Right cardiac atrium (tissue), 5 donors: ENCODE data around the gene BBX. TPM values are rescaled to one million over a fixed set of nuclear protein-coding genes. Genes with fewer than 3 reads are reported as not detected.

ENCODE experiments used
- ATAC-seq, 2 donors: fragments of 200-7000 bp; cut with Tn5 transposase; one replicate each; pipeline versions ENCODE4 v1.8.0 to v1.9.1; 2020; ENCODE audit warnings: moderate library complexity in 2 of 2, mild to moderate bottlenecking in 1 of 2
- DNase-seq, 3 donors: peaks; one replicate each; pipeline ENCODE4 v3.0.0-alpha.2; 2020
- H3K27ac ChIP-seq: one replicate; pipeline ENCODE4 v1.5.1; 2013; ENCODE audit warnings: mild to moderate bottlenecking, low read length, control low read depth, moderate library complexity
- H3K27me3 ChIP-seq: one replicate; pipeline ENCODE4 v1.6.1; 2013; ENCODE audit not compliant: control insufficient read depth, insufficient read depth
- H3K4me1 ChIP-seq: one replicate; pipeline ENCODE4 v1.6.1; 2013; ENCODE audit warnings: low read length; ENCODE audit not compliant: control insufficient read depth, insufficient read depth
- H3K4me3 ChIP-seq: one replicate; pipeline ENCODE4 v1.5.1; 2013; ENCODE audit warnings: low read length, control low read depth
- H3K9me3 ChIP-seq: one replicate; pipeline ENCODE4 v1.6.1; 2013; ENCODE audit warnings: low read length; ENCODE audit not compliant: control insufficient read depth
- WGBS: extraction: QIAGEN DNeasy Blood & Tissue Kit; methylation state at CpG from one replicate; pipeline ENCODE4 v1.1.7; 2013; 5-methylcytosine and 5-hydroxymethylcytosine counted together
- intact Hi-C, 4 donors: fragments of 100-400 bp; cut with DNase I; formaldehyde crosslinking; loops; one replicate each; pipeline versions ENCODE4 v1.11.0 to v1.14.0; 2022 to 2023
- polyA plus RNA-seq: library from polyadenylated mRNA; stranded (reverse); fragments of 200-250 nt; gene quantifications from one replicate; pipeline ENCODE4 v1.2.3, GENCODE V29; 2013
- total RNA-seq, 4 donors: library from RNA; stranded (reverse); fragmentation: NEBNext Ultra II Directional; extraction: Animal tissue kit (Norgen Biotek cat#: 25700); gene quantifications; one replicate each; pipeline ENCODE4 v1.2.1, GENCODE V29; 2021
- donor health status: healthy with polysubstance abuse.
- donor health status: DM: no; HTN: yes; CAD: no.
- donor health status: DM: no; HTN: no; CAD: no.
- donor health status: DM: no; HTN: yes; CAD: no; lungs with severe emphysema.
- donor health status: DM: yes; HTN: yes; CAD: no.

The BBX gene
- total and polyA plus RNA-seq, 5 donors, result 10.6 to 57.1 (median 49.2) TPM

DNA sequence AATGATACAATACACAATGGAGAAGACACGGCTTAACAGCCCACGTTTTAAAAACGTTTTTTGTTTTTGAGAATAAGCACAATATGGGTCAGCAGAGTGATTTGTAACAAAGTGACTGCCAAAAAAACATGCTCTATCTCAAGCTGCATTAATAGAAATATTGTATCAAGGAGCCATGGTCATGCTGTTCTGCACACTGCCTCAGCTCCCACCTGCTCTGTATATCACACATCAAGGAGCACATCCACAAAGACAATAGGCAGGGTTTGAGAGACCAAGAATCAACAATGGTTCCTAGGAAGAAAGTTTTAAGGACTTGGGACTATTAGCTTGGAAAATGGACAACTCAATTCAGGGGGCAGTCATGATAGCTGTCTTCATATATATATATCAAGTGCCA lies 6.3 kb upstream of the BBX start:
- H3K27ac ChIP-seq, result no peak overlapping the region
- no peaks in the 10 kb centered on the region for H3K9me3 ChIP-seq
- WGBS, result 57% methylated on average over 3 of the region's 3 CpGs
- no peaks in the 10 kb centered on the region for H3K27me3 ChIP-seq
- intact Hi-C loops, result no loop called here
- H3K4me3 ChIP-seq, result no peak overlapping the region
- DNase-seq, result no peak
- no peak for ATAC-seq
- H3K4me1 ChIP-seq, result no peaks in the 10 kb centered on the region

DNA sequence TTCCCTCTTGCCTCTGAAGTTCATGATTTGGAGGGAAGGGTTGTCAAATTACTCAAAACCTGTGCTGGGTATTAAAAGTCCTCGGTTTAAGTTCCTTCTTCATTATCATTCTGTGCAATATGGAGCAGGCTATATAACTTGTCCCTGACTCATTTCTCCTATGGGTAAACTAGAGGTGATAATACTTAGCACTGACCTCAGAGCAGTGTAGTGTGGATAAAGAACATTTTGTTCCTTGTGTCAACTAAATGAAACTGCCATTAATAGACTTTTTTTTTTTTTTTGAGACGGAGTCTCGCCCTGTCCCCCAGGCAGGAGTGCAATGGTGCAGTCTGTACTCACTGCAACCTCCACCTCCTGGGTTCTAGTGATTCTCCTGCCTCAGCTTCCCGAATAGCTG lies 2.2 kb upstream of the BBX start:
- 88% methylated on average over 4 of the region's 4 CpGs for whole genome bisulfite sequencing
- H3K27me3 ChIP-seq, result no peaks in the 10 kb centered on the region
- intact Hi-C loops, result loop anchor here in 3 of 4 donors (5.0 to 10.0 kb wide), 2 partner anchors 88 to 276 kb away; no protein-coding TSS in a partner anchor
- no peak overlapping the region for H3K27ac ChIP-seq
- peaks cover 1% of the 10 kb centered on the region for H3K4me1 ChIP-seq
- ATAC-seq, result no peak
- no peak for DNase-seq
- H3K4me3 ChIP-seq, result no peak overlapping the region
- H3K9me3 ChIP-seq, result no peaks in the 10 kb centered on the region

DNA sequence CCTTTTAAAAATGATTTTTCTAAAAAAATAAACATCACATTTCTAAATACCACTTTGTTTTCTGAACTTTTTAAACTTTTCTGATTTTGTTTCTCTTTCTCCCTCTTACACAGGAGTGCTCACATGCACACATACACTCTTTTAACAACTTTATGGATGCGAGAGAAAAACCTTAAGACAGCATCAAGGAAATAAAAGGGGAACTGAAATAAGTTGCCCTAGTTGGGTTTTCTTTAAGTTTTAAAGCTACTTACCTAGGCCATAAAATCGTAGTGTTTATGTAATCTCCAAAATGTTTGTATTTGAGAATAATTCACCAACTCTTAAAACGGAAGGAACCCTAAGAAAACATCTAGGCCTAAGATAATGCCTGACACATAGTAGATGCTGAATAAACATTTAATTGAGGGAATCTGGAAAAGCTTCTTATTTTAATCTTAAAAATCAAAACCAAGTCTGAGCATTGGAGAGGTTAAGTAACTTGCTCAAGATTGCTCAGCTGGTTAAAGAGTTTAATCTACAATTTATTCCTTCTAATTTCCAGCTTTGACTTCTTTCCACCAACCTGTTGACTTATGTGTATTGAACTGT lies 1.2 kb upstream of the BBX start:
- no peaks in the 10 kb centered on the region for H3K9me3 ChIP-seq
- 93% methylated on average over 3 of the region's 3 CpGs for WGBS
- ATAC-seq (no peak), DNase-seq (no peak)
- peaks cover 1% of the 10 kb centered on the region for H3K4me1 ChIP-seq
- intact Hi-C loops, result loop anchor here in 3 of 4 donors (5.0 to 10.0 kb wide), 2 partner anchors 89 to 277 kb away; no protein-coding TSS in a partner anchor
- H3K27me3 ChIP-seq, result no peaks in the 10 kb centered on the region
- no peak overlapping the region for H3K27ac ChIP-seq
- no peak overlapping the region for H3K4me3 ChIP-seq

DNA sequence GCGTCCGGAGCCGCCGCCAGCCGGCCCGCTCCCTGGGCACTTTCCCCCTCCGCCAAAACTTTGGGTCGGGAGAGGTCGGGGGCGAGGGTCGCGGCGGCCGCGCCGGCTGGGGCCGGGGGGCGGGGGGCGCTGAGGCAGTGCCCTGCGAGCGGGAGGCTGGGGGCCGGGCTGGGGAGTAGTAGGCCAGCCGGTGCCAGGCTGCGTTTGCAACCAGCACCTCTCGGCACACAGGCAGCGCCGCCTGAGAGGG lies 452 bp downstream of the BBX start:
- H3K4me1 ChIP-seq, result peaks cover 1% of the 10 kb centered on the region
- H3K27me3 ChIP-seq, result no peaks in the 10 kb centered on the region
- peak overlapping the region; percentile 98 for H3K4me3 ChIP-seq
- intact Hi-C loops, result loop anchor here in 3 of 4 donors (5.0 to 10.0 kb wide), 2 partner anchors 91 to 278 kb away; no protein-coding TSS in a partner anchor
- peak; percentile 64 to 69 for ATAC-seq
- H3K27ac ChIP-seq, result peak overlapping the region; percentile 89
- peak in 2 of 3 donors; percentile 80 to 87 for DNase-seq
- no peaks in the 10 kb centered on the region for H3K9me3 ChIP-seq
- under 1% methylated on average over 27 of the region's 27 CpGs for WGBS

DNA sequence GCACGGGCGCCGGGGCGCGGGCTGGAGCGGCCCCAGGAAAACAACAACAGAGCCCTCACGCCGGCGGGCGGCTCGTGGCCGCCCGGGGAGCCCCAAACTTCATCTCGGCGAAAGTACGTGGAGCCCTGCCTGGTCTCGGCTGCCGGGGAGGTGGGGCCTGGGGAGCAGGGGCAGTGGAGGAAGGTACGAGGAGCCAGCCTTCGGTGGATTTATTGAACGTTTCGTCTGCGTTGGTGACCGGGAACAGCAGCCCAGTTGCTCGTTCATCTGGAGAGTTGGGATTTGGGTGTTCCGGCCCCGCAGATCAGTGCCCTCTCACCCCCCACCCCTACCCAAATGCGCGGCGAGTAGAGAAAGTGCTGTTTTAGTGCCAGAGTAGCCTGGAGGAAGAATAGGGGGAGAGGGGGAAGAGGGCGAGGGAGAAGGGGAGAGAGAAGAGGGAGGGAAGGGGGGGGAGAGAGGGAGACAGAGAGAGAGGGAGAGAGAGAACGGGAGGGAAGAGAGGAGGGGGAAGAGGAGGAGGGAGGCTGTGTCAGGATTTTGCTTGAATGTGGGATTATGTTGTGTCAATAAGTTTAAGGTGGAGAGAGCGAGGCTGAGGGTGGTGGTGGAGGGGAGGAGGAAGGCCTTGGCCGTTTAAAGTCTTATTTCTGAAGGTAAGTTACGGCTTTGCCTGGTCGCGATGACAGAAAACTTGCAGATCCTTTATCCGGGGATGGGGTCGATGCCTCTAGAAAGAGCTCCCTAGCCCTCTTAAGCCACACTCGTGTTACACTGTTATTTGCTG lies 970 bp downstream of the BBX start:
- WGBS, result under 1% methylated on average over 40 of the region's 40 CpGs
- Histone ChIP-seq H3K4me3 (peak overlapping the region; percentile 98), H3K9me3 (no peaks in the 10 kb centered on the region), H3K4me1 (peaks cover 1% of the 10 kb centered on the region), H3K27me3 (no peaks in the 10 kb centered on the region), H3K27ac (peak overlapping the region; percentile 89)
- intact Hi-C loops, result loop anchor here in 3 of 4 donors (5.0 to 10.0 kb wide), 2 partner anchors 91 to 279 kb away; no protein-coding TSS in a partner anchor
- ATAC-seq (peak; percentile 34 to 35), DNase-seq (peak in 1 of 3 donors; percentile 56)

DNA sequence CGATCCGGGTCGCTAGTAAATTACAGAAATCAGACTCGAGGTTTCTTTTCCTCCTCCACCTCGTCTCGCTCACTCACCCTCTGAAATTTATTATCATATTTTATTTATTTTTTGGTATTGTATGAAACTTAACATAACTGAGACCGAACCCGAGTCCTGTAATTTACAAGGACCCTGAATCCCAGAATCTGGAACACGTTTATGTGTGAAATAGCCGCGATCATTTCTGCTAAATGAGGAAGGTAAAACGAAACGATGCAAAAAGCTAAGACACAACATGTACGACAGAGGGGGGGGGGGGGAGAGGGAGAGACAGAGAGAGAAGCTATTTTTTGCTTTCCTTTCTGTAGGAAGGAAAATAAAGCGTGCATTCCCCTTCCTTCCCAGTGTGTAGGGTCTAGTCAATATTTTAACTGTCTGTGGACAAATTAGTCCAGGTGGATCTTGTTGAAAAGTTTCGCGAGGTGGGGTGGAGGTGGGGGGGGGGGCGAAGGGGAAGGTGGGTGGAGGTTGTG lies 1.6 kb downstream of the BBX start:
- Histone ChIP-seq H3K27ac (peak overlapping the region; percentile 89), H3K9me3 (no peaks in the 10 kb centered on the region), H3K4me1 (peaks cover 1% of the 10 kb centered on the region), H3K27me3 (no peaks in the 10 kb centered on the region), H3K4me3 (peak overlapping the region; percentile 98)
- under 1% methylated on average over 18 of the region's 18 CpGs for WGBS
- ATAC-seq, result no peak
- intact Hi-C loops, result loop anchor here in 3 of 4 donors (5.0 to 10.0 kb wide), 2 partner anchors 92 to 280 kb away; no protein-coding TSS in a partner anchor
- DNase-seq, result no peak

DNA sequence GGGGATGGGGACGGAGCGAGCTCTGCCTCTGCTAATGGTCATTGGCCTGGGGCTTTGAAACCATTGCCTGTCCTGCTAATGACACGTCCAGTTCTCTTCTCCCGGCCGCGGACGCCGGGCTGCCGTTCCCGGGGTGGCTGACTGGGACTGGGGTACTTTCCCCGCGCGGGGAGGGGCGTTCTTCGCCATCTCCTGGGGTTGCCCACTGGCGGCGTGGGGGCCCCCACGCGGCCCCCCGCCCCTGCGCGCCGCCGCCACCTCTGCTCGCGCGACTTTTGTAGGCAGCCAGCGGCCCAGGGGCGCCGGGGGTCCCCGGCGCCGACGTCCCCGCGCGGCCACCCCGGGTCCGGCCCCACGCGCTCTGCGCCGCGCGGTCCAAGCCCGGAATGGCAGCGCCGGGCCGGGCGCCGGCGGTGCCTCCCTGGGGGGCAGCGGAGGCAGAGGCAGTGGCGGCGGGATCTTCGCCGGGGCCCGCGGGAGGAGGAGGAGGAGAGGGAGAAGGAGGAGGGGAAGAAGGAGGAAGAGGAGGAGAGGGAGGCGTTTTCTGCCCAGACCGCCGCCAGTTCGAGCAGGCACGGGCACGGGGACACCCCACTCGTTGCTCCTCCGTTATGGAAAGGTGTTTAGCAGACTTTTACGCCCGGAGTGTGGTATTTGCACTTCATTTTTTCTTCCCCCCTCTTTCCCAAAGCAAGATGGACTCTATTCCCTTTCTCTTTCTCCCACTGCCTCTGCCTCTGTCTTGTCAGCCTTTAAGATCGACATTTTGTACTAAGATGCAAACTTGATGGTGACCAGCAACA lies 2.3 kb downstream of the BBX start:
- intact Hi-C loops, result loop anchor here in 3 of 4 donors (5.0 to 10.0 kb wide), 2 partner anchors 93 to 280 kb away; no protein-coding TSS in a partner anchor
- under 1% methylated on average over 70 of the region's 70 CpGs for WGBS
- peak overlapping the region; percentile 71 for H3K27ac ChIP-seq
- DNase-seq, result peak; percentile 64 to 84 (median 81)
- H3K4me1 ChIP-seq, result peaks cover 1% of the 10 kb centered on the region
- no peaks in the 10 kb centered on the region for H3K27me3 ChIP-seq
- H3K9me3 ChIP-seq, result no peaks in the 10 kb centered on the region
- H3K4me3 ChIP-seq, result peak overlapping the region; percentile 98
- ATAC-seq, result peak; percentile 32 to 34

DNA sequence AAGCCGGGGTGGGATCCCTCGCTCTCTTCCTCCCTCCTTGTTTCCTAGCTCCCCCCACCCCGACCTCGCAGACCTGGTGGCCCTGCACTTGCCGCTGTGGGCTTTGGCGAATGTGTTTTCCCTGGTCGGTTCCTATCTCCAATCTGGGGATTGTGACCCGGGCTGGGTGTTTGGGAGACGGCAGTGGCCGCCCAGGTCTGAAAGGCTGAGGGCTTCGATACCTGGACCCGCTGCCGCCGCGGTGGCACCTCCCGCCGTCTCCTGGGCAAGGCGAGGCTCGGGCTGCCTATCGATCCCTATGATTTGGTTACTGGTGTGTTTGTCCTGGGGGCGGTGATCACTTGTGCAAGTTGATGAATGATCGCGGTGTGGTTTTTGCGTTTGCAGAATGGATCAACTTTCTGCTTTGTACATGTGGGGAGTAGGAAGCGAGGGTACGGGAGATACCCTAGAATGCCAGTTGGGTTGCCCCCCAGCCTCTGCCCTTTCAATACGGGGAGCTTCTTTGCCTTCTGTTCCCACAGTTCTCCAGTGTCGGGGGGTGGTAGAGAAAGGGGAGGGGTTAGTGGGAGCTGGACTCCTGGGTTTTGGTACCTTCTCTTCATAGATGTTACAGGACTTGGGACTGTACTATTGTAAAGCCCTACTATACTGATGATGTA lies 3.0 kb downstream of the BBX start:
- H3K4me3 ChIP-seq, result peak overlapping the region; percentile 98
- no peak overlapping the region for H3K27ac ChIP-seq
- DNase-seq, result peak; percentile 15 to 61 (median 57)
- H3K4me1 ChIP-seq, result peaks cover 1% of the 10 kb centered on the region
- no peak for ATAC-seq
- WGBS, result 4% methylated on average over 28 of the region's 28 CpGs
- H3K9me3 ChIP-seq, result no peaks in the 10 kb centered on the region
- H3K27me3 ChIP-seq, result no peaks in the 10 kb centered on the region
- intact Hi-C loops, result loop anchor here in 1 of 4 donors (10.0 kb wide), 1 partner anchor 281 kb away; no protein-coding TSS in a partner anchor

DNA sequence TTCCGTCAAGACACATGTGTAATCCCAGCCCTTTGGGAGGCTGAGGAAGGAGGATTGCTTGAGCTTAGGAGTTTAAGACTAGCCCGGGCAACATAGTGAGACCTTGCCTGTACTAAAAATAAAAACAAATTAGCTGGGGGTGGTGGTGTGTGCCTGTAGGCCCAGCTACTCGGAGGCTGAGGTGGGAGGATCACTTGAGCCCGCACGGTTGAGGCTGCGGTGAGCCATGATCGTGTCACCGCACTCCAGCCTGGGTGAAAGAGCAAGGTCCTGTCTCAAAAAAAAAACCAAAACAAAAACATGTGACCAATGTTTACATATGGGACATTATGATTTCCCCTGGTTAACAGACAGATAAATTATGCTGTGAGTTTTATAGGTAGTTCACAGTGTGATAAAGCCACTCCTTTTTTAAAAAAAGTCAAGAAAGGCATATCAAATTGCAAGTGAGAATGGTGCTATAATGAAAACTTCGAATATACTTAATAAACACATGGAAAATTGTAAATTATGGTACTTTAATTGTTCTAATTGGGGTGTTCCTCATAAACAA lies 9.2 kb downstream of the BBX start:
- Histone ChIP-seq H3K4me1 (no peaks in the 10 kb centered on the region), H3K9me3 (no peaks in the 10 kb centered on the region), H3K4me3 (no peak overlapping the region), H3K27ac (no peak overlapping the region), H3K27me3 (no peaks in the 10 kb centered on the region)
- 96% methylated on average over 9 of the region's 9 CpGs for WGBS
- intact Hi-C loops, result no loop called here
- ATAC-seq (no peak), DNase-seq (no peak)

DNA sequence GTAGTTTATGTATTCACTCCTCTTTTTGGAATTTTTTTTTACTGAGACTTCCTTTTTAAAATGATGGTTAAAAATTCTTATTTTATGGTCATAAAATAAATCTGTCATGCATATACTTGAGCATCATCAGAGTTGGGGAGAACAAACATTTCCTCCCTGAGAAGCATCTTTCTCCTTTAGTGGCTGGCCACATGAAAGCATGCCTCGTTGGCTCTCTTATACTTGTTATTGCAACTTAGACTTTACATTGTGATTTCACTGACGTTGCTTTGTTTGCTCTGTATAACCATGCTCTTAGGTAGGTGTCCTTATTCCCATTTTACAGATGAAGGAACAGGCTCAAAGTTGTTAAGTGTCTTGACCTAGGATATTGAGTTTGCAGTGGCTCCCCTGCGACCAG lies 18.1 kb downstream of the BBX start:
- intact Hi-C loops, result no loop called here
- Histone ChIP-seq H3K27ac (no peak overlapping the region), H3K4me1 (no peaks in the 10 kb centered on the region), H3K4me3 (no peak overlapping the region), H3K9me3 (no peaks in the 10 kb centered on the region), H3K27me3 (no peaks in the 10 kb centered on the region)
- WGBS, result 89% methylated on average over 3 of the region's 3 CpGs
- DNase-seq, result no peak
- no peak for ATAC-seq
